Measurements from ENCODE around the gene KIAA1958. TPM values are rescaled to one million over a fixed set of nuclear protein-coding genes. Genes with fewer than 3 reads are reported as not detected.
"Not testable (repeated sequence)": the region's sequence is repeated elsewhere in the genome, so short reads cannot be mapped to it uniquely, and the experiment has no call there.

Gene KIAA1958
- total RNA-seq, 1 experiment from 2014 or later: 7.0 TPM

DNA sequence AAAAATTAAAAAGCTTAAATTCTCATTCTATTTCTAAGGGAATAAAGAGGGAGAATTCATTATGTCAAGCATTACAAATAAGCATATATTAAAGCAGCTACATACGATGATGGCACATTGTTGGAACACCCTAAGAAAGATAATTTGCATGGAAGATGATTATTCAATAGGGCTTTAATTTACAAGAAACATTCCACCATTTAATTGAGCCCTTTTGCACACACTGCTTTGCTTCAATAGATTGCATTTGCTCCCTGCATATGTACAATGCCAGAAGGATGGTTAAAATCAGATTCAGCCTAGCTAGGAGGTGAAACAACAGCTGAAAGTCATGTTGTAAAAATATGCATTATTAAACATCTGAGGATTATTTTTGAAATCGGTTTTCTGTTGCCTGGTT is 21.8 kb downstream of the KIAA1958 start:
- no peak for DNase-seq (ENCODE audit: low read depth)
- in situ Hi-C loops (cut with HindIII; ENCODE audit: low pct_unique_long_range_greater_than_20kb, low sequenced_read_pairs): no loop called here

DNA sequence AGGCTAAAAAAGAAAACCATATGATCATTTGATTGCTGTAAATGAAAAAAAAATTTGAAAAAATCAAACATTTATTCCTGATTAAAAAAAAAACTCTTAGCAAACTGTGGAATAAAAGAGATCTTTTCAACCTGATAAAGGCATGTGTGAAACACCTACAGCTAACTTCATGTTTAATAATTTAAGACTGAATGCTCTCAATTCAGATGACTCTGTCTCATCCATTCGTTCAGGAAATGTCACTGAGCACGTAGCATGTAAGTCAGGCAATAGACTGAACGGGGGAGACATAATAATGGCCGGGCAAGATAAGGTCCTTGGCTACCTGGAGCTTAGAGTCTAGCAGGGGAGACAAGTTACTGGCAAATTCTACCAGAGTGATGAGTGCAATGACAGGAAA is 25.8 kb downstream of the KIAA1958 start:
- in situ Hi-C loops (cut with HindIII; ENCODE audit: low pct_unique_long_range_greater_than_20kb, low sequenced_read_pairs); DNase-seq (ENCODE audit: low read depth): not testable (repeated sequence)

DNA sequence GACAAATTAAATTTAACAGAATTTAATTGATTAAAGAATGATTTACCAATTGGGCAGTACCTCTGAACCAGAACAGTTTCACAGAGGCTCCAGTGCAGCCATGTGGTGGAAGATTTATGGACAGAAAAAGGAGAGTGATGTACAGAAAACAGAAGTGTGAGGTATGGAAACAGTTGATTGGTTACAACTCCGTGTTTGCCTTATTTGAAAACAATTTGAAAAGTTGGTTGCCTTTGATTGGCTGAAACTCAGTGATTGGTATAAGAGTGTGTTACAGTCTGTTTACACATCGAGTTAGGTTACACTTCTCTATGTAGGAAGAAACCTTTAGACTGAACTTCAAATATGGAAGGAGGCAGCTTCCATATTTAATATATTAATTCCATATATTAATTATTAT is 30.1 kb downstream of the KIAA1958 start:
- DNase-seq (ENCODE audit: low read depth): no peak
- in situ Hi-C loops (cut with HindIII; ENCODE audit: low pct_unique_long_range_greater_than_20kb, low sequenced_read_pairs): no loop called here

DNA sequence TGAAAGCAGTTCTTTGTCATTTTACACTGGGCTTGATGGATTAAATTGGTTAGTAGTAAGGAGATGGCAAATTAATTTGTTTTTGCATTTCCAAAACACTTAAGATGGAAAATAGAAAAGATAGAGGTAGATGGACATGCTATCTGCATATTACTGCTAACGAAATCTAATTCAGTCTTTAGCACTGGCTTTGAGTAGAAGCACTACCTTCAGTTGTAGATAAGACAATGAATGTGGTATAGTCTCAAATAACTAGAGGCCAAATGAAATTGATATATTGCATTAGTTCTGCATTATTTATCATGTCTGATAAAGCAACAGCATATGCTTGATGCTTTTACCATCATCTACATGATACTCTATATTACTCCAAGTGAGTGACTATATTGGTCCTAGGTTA is 33.4 kb downstream of the KIAA1958 start:
- in situ Hi-C loops (cut with HindIII; ENCODE audit: low pct_unique_long_range_greater_than_20kb, low sequenced_read_pairs): no loop called here
- DNase-seq (ENCODE audit: low read depth): no peak

DNA sequence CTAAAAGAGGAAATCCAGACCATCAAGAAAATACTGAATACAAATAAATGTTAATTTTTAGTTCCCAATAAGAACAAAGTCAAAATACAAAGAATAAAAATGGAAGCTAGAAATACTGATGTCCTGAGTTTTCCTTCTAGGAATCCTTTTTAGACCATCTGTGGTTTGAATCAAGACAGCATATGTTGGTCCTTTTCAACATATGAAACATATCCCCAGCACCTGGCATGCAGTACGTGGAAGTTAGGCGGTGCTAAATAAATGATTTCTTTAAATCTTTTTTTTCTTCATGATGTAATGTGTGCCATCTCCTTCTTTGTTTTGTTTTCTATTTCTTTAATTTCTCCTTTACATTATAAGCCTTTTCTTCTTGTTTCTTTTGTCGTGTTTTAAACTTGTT is 34.0 kb downstream of the KIAA1958 start:
- in situ Hi-C loops (cut with HindIII; ENCODE audit: low pct_unique_long_range_greater_than_20kb, low sequenced_read_pairs): no loop called here
- DNase-seq (ENCODE audit: low read depth): no peak

DNA sequence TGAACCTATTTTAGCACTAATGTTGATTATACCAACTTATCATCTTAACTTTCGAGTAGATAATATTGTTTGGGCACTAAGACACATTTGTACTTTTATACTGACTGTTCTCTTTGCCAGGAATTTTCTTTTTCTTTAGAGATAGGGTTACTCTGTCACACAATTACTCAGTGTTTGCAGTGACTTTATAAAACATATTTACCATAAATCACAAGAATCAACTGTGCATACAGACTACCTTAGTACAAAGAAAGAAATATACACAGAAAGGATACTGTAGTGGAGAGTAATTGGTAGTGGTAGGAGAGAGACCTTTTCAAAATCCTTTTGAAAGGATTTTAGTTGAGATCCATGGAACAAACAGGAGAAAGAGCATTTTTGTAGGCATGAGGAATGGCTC is 40.3 kb downstream of the KIAA1958 start:
- no peak for DNase-seq (ENCODE audit: low read depth)
- in situ Hi-C loops (cut with HindIII; ENCODE audit: low pct_unique_long_range_greater_than_20kb, low sequenced_read_pairs): no loop called here

DNA sequence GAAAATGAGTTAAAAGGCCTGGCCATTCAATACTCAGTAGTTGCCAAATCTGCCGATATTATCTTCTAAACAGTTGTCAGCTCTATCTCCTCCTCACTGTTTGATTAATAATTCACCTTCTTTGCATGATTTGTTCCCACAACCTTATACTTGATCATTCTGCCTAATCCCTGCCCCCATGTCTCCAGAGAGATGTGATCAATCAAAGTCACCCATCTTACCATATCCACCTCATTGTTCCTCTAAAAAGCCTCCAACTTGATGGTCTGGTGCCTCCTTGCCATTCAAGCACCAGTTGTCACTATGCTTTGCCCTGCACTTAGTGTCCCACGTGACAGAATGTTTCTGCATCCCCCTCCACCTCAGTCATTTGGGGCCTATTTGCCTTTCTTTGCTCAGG is 41.3 kb downstream of the KIAA1958 start:
- DNase-seq (ENCODE audit: low read depth): no peak
- in situ Hi-C loops (cut with HindIII; ENCODE audit: low pct_unique_long_range_greater_than_20kb, low sequenced_read_pairs): no loop called here

DNA sequence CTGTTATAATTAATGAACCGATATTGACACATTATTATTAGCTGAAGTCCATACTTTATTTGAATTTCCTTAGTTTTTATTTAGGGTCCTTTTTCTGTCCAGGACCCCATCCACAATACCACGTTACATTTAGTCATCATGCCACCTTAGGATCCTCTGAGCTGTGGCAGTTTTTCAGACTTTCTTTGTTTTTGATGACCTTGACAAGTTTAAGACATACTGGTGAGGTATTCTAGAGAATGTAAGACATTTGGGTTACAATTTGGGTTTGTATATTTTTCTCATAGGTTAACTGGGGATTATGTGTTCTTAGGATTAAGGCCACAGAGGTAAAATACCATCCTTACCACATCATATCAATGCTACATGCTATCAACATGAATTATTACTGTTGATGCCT is 42.7 kb downstream of the KIAA1958 start:
- no peak for DNase-seq (ENCODE audit: low read depth)
- in situ Hi-C loops (cut with HindIII; ENCODE audit: low pct_unique_long_range_greater_than_20kb, low sequenced_read_pairs): no loop called here

DNA sequence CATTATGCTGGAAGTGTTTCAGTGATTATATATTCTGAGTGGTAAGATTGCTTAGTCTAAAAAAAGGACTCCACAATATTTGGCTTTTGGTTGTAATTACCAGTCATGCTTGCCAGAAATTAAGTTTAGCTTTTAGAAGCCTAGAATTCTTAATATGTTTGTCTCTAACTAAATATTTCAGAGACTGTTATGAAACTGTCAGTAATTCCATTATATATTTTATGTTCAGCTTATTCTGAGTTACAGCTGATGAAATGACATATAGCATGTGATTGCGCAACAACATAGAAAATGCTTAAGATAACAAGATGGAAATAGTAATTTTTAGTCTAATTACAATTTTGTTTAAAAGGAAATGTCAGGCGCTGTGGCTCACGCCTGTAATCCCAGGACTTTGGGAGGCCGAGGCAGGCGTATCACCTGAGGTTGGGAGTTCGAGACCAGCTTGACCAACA is 44.2 kb downstream of the KIAA1958 start:
- in situ Hi-C loops (cut with HindIII; ENCODE audit: low pct_unique_long_range_greater_than_20kb, low sequenced_read_pairs): no loop called here
- DNase-seq (ENCODE audit: low read depth): no peak

DNA sequence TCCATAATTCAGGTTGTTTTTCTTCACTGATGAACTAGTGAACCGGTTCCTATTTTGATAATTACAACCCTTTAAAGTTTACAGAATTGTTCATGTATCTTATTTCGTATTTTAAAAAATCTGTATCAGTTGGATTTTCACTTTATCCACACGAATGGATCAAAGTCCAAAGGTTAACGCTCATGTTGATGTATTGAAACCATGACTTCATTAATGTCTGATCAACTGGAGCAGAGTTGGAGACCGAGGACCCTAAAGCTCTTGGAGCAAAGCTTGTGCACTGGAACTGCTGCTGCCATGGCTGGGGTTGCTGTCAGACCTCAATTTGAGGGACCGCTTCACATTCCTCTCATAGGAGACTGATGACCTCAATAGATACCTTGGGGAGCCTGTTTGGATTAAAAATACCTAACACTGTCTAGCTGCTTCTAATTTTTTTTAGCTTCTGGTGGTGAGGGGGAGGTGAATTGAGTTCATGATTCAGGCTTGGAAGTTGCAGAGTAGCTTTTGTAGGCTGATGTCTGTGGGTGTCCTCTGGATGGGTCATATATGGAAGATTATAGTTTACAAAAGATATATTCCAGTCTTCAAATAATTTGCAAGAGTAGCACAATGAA is 45.1 kb downstream of the KIAA1958 start:
- no peak for DNase-seq (ENCODE audit: low read depth)
- in situ Hi-C loops (cut with HindIII; ENCODE audit: low pct_unique_long_range_greater_than_20kb, low sequenced_read_pairs): no loop called here

DNA sequence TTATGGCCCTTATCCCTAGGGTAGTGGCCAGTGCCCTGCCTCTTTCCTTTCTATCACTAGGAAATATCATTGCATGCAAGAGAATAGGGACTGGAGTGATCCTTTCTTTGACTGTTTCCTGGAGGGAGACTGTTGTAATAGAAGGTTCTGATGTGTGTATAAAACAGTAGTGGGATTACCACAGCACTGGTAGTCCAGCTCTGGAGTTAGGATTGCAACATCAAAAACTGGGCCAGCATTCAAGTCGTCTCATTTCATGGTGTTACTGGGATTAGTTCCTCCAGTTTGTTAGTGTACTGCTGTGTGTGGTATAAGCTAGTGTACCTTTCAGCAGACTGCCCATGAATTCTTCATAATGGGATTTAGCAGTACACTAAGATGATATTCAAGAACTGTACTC is 45.8 kb downstream of the KIAA1958 start:
- in situ Hi-C loops (cut with HindIII; ENCODE audit: low pct_unique_long_range_greater_than_20kb, low sequenced_read_pairs): no loop called here

DNA sequence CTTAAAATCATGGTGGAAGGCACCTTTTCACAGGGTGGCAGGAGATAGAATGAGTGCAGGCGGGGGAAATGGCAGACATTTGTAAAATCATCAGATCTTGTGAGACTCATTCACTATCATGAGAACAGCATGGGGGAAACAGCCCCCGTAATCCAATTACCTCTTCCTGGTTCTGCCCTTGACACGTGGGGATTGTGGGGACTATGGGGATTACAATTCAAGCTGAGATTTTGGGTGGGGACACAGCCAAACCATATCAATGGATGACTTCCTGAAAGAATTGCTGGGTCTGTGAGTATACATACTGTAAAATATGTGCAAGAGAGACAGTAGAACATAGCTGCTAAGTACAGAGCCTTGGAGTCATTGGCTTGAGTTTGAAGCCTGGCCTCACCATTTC is 47.0 kb downstream of the KIAA1958 start:
- DNase-seq (ENCODE audit: low read depth): no peak
- in situ Hi-C loops (cut with HindIII; ENCODE audit: low pct_unique_long_range_greater_than_20kb, low sequenced_read_pairs): no loop called here

More for the DNA sequence above, 45.8 kb downstream of the KIAA1958 start:
- DNase-seq (ENCODE audit: low read depth): no peak

DNA sequence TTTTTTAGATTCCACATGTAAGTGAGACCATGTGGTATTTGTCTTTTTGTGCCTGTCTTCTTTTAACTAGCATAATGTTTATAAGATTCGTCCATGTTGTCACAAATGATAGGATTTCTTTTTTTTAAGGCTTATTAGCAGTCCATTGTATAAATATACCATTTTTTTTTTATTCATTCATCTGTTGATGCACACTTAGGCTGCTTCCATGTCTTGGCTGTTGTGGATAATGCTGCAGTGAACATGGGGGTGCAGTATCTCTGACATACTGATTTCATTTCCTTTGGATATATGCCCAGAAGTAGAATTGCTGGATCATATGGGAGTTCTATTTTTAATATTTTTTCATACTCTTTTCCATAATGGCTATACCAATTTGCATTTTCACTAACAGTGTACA is 48.7 kb downstream of the KIAA1958 start:
- in situ Hi-C loops (cut with HindIII; ENCODE audit: low pct_unique_long_range_greater_than_20kb, low sequenced_read_pairs): no loop called here

DNA sequence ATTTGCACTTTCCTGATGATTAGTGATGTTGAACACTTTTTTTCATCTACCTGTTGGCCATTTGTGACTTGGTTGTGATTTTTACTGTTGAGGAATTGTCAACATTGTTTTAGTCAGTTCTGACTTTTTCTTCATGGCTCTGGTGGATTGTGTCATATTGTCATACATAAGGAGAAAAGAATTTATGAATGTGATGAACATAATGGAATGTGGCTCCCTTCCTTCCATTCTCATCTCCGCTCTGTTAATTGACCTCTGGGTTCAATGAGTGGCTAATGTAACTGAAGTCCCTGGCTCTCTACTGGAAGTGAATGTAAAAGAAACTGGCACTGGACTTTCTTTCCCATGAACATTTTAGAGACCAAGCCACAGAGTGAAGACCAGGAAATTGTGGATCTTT is 49.2 kb downstream of the KIAA1958 start:
- no peak for DNase-seq (ENCODE audit: low read depth)
- in situ Hi-C loops (cut with HindIII; ENCODE audit: low pct_unique_long_range_greater_than_20kb, low sequenced_read_pairs): no loop called here

More for the DNA sequence above, 48.7 kb downstream of the KIAA1958 start:
- DNase-seq (ENCODE audit: low read depth): no peak

DNA sequence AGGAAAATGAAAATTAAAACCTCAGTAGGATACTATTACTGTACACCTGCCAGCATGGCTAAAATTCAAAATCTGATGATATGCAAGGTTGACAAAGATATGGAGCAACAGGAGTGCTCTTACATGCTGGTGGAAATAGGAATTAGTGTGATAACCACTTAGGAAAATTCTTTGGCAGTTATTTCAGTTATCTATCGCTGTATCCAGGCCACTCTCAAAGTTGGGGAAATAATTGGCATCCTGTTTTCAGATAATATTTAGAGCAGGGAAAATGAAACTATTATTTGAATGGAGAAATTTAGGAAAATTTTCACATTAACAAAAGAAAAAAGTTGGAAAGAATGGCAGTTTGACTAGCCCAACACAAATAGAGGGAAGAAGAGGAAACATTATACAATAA is 50.9 kb downstream of the KIAA1958 start:
- no peak for DNase-seq (ENCODE audit: low read depth)
- in situ Hi-C loops (cut with HindIII; ENCODE audit: low pct_unique_long_range_greater_than_20kb, low sequenced_read_pairs): no loop called here

DNA sequence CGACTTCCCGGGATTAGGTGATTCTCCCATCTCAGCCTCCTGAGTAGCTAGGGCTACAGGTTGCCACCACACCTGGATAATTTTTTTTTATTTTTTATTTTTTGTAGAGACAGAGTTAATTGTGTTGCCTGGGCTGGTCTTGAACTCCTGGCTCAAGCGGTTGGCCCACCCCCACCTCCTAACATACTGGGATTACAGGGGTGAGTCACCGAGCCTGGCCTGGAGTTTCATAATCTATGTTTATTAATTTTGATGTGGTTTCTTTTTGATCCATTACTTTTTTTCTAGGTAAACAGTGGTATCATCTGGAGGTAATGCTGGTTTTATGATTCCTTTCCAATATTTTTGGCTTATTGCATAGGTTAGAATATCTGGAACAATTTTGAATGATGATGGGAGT is 54.2 kb downstream of the KIAA1958 start:
- in situ Hi-C loops (cut with HindIII; ENCODE audit: low pct_unique_long_range_greater_than_20kb, low sequenced_read_pairs): no loop called here

DNA sequence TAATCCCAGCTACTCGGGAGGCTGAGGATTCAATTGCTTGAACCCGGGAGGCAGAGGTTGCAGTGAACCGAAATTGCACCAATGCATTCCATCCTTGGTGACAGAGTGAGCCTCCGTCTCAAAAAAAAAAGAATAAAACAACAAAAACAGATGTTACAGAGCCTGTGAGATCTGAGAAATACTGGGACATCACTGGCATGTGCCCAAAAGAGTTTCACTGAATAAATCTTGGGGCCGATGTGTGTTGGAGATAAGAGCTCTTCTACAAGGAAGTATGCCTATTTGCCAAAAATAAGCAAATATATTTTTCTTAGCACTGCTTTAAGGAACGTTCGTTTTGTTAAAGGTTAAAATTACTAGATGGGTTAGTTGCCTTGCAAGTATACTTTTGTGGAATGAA is 55.1 kb downstream of the KIAA1958 start:
- in situ Hi-C loops (cut with HindIII; ENCODE audit: low pct_unique_long_range_greater_than_20kb, low sequenced_read_pairs): no loop called here
- DNase-seq (ENCODE audit: low read depth): no peak

More for the DNA sequence above, 54.2 kb downstream of the KIAA1958 start:
- no peak for DNase-seq (ENCODE audit: low read depth)

DNA sequence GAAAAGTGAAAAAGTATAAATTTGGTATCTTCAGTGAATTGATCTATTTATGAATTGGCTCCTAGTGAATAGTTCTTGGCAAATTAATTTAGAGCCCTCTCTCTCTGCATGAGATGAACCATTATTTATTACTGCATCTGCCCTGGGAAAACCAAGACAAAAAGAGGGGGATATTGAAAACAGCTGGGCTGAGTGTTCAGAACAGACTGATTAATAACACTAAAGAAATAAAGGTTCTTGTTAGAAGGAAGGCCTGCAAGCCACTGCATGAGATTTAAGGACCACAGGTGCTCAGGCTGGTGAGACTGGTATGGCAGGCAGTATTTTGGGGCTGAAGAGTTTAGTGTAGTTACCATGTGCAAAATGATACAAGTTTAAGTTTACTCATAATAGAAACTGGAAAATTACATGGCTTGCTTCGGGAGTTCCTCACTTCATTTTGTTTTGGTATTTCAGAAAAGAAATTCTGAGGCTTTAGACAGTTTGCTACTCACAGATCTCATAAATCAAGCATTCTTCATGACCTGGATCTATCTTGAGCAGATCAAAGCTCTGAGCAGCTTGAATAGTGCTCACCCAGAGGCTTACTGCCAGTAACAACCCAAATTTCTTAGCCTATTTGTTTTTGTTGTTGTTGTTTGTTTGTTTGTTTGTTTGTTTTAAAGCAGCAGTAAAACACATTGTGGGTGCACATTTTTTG is 56.1 kb downstream of the KIAA1958 start:
- in situ Hi-C loops (cut with HindIII; ENCODE audit: low pct_unique_long_range_greater_than_20kb, low sequenced_read_pairs): no loop called here
- no peak for DNase-seq (ENCODE audit: low read depth)

DNA sequence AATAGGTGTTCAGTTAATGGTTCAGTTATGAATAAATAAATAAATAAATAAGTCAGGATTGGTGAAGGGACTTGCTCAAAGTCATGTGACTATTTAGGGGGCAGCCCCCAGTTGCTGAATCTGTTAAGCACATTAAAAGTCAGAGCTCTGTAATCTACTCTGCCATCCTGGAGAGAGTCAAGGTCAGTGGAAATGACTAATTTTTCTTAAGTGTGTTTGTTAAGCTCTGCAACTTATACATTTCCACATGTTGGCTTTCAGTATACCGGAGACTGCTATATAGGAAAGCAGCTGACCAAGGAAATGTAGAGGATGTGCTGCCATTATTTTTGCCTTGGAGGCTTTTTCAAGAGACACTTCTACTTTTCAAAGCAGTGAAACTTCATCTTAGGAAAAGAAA is 57.9 kb downstream of the KIAA1958 start:
- no peak for DNase-seq (ENCODE audit: low read depth)
- in situ Hi-C loops (cut with HindIII; ENCODE audit: low pct_unique_long_range_greater_than_20kb, low sequenced_read_pairs): no loop called here

DNA sequence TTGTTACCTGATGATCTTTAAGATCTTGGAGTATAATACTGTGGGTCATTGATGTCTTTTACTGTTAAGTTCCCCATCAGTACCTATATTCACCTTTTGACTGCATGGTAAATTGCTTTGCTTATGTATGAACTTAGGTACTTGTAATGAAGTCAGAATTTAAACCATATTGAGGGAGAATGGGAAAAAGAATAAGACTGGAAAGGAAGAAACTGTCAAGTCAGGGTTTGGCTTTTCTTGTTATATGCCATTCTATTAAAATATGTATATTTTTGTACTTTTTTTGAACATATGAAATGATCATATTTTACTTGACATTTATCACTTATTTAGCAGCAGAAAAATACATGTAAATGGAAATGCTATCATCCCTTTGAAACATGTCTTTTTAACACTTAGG is 58.6 kb downstream of the KIAA1958 start:
- DNase-seq (ENCODE audit: low read depth): no peak
- in situ Hi-C loops (cut with HindIII; ENCODE audit: low pct_unique_long_range_greater_than_20kb, low sequenced_read_pairs): no loop called here

All from Caki2 (cell line).